ENCODE data around the gene ATP6V0E2.

GRCh38 chr7:149879271-149879743 is 5.5 kb downstream of the ATP6V0E2 start:
- TF ChIP-seq CTCF (IDR thresholded peaks at IDR 0.05) (no peak), POLR2A (IDR thresholded peaks at IDR 0.05) (no peak)
